ENCODE measurements around the gene ZBTB7A.

Gene ZBTB7A

DNA sequence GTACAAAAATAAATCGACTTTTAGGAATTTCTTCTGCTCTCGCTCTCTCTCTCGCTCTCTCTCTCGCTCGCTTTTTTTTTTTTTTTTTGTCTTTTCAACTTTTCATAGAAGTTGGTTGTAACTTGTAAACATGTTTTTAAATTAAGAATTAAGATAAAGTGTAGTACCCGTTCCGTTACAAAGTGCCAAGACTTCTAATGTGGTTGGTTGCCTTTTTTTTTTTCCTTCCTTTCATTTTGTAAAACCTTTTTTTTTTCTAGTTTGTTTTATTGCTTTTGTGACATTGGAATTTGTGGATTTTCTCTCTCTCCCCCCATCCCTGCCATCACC is 20.4 kb downstream of the ZBTB7A start (continued):
- TF ChIP-seq, protein P1, sequence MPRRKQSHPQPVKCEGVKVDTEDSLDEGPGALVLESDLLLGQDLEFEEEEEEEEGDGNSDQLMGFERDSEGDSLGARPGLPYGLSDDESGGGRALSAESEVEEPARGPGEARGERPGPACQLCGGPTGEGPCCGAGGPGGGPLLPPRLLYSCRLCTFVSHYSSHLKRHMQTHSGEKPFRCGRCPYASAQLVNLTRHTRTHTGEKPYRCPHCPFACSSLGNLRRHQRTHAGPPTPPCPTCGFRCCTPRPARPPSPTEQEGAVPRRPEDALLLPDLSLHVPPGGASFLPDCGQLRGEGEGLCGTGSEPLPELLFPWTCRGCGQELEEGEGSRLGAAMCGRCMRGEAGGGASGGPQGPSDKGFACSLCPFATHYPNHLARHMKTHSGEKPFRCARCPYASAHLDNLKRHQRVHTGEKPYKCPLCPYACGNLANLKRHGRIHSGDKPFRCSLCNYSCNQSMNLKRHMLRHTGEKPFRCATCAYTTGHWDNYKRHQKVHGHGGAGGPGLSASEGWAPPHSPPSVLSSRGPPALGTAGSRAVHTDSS (tag by site-specific recombination; IDR thresholded peaks at IDR 0.05), result no peak
- TF ChIP-seq GLI2 (tag by site-specific recombination; IDR thresholded peaks at IDR 0.05; ENCODE audit: borderline replicate concordance, low read depth) (no peak), ZNF621 (tag by site-specific recombination; IDR thresholded peaks at IDR 0.05) (no peak), PRDM1 (tag by site-specific recombination; IDR thresholded peaks at IDR 0.05) (peak; percentile 72), KLF1 (tag by site-specific recombination; IDR thresholded peaks at IDR 0.05) (no peak), ZNF311 (tag by site-specific recombination; IDR thresholded peaks at IDR 0.05; ENCODE audit: borderline replicate concordance) (no peak), ZSCAN23 (tag by site-specific recombination; IDR thresholded peaks at IDR 0.05) (no peak), REPIN1 (tag by site-specific recombination; IDR thresholded peaks at IDR 0.05; ENCODE audit: low read depth) (no peak), ZNF37A (tag by site-specific recombination; IDR thresholded peaks at IDR 0.05) (no peak), ZNF449 (tag by site-specific recombination; IDR thresholded peaks at IDR 0.05) (no peak), ZXDB (tag by site-specific recombination; IDR thresholded peaks at IDR 0.05) (no peak), ZNF214 (tag by site-specific recombination; IDR thresholded peaks at IDR 0.05; ENCODE audit: borderline replicate concordance) (no peak), ZNF785 (tag by site-specific recombination; IDR thresholded peaks at IDR 0.05) (no peak)
- TF ChIP-seq, protein P2, sequence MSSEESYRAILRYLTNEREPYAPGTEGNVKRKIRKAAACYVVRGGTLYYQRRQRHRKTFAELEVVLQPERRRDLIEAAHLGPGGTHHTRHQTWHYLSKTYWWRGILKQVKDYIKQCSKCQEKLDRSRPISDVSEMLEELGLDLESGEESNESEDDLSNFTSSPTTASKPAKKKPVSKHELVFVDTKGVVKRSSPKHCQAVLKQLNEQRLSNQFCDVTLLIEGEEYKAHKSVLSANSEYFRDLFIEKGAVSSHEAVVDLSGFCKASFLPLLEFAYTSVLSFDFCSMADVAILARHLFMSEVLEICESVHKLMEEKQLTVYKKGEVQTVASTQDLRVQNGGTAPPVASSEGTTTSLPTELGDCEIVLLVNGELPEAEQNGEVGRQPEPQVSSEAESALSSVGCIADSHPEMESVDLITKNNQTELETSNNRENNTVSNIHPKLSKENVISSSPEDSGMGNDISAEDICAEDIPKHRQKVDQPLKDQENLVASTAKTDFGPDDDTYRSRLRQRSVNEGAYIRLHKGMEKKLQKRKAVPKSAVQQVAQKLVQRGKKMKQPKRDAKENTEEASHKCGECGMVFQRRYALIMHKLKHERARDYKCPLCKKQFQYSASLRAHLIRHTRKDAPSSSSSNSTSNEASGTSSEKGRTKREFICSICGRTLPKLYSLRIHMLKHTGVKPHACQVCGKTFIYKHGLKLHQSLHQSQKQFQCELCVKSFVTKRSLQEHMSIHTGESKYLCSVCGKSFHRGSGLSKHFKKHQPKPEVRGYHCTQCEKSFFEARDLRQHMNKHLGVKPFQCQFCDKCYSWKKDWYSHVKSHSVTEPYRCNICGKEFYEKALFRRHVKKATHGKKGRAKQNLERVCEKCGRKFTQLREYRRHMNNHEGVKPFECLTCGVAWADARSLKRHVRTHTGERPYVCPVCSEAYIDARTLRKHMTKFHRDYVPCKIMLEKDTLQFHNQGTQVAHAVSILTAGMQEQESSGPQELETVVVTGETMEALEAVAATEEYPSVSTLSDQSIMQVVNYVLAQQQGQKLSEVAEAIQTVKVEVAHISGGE (tag by site-specific recombination; conservative IDR thresholded peaks at IDR 0.05; ENCODE audit: low read depth), result no peak

GRCh38 chr19:4045597-4046361 is 20.9 kb downstream of the ZBTB7A start:
- Histone ChIP-seq H3K4me3 (ENCODE audit: low read depth, low read length) (no peak overlapping the region), H3K9me3 (ENCODE audit: control insufficient read depth, insufficient read depth, low read depth, low read length) (no peaks in the 10 kb centered on the region), H3K27ac (ENCODE audit: extremely low read depth, low read depth, low read length) (no peak overlapping the region), H3K4me1 (ENCODE audit: control insufficient read depth, insufficient read depth, low read length) (no peaks in the 10 kb centered on the region), H3K36me3 (ENCODE audit: control insufficient read depth in 2 of 2, insufficient read depth in 1 of 2, low read length in 2 of 2) (peaks cover 10 to 26% of the 10 kb centered on the region in 2 experiments; a peak in 2 of 3 replicates)
- ChIA-PET POLR2A (no interaction called here), CTCF (interaction anchor here (1.1 kb wide), 1 partner anchor 60 kb away, joined by 3 read pairs; the partner anchor contains the start of gene EEF2)
- no peak for TF ChIP-seq ZNF544 (tag by site-specific recombination; IDR thresholded peaks at IDR 0.05)
- TF ChIP-seq, protein P3, sequence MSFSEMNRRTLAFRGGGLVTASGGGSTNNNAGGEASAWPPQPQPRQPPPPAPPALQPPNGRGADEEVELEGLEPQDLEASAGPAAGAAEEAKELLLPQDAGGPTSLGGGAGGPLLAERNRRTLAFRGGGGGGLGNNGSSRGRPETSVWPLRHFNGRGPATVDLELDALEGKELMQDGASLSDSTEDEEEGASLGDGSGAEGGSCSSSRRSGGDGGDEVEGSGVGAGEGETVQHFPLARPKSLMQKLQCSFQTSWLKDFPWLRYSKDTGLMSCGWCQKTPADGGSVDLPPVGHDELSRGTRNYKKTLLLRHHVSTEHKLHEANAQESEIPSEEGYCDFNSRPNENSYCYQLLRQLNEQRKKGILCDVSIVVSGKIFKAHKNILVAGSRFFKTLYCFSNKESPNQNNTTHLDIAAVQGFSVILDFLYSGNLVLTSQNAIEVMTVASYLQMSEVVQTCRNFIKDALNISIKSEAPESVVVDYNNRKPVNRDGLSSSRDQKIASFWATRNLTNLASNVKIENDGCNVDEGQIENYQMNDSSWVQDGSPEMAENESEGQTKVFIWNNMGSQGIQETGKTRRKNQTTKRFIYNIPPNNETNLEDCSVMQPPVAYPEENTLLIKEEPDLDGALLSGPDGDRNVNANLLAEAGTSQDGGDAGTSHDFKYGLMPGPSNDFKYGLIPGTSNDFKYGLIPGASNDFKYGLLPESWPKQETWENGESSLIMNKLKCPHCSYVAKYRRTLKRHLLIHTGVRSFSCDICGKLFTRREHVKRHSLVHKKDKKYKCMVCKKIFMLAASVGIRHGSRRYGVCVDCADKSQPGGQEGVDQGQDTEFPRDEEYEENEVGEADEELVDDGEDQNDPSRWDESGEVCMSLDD (tag by site-specific recombination; IDR thresholded peaks at IDR 0.05), result peak; percentile 88
- TF ChIP-seq ZNF830 (tag by site-specific recombination; IDR thresholded peaks at IDR 0.05; ENCODE audit: low read depth), result no peak
- TF ChIP-seq ZNF521 (tag by site-specific recombination; IDR thresholded peaks at IDR 0.05), result no peak
- TF ChIP-seq ZNF184 (tag by site-specific recombination; IDR thresholded peaks at IDR 0.05), result no peak

All from HEK293 (cell line).